HG02973 (cell line): ENCODE measurements around the gene FUBP3.

Experiments used
- ATAC-seq: cut with Tn5 transposase; IDR thresholded peaks from one replicate; pipeline ENCODE4 v1.9.1; 2021; ENCODE audit warnings: moderate library complexity; ENCODE audit not compliant: unreplicated experiment

Gene FUBP3, protein sequence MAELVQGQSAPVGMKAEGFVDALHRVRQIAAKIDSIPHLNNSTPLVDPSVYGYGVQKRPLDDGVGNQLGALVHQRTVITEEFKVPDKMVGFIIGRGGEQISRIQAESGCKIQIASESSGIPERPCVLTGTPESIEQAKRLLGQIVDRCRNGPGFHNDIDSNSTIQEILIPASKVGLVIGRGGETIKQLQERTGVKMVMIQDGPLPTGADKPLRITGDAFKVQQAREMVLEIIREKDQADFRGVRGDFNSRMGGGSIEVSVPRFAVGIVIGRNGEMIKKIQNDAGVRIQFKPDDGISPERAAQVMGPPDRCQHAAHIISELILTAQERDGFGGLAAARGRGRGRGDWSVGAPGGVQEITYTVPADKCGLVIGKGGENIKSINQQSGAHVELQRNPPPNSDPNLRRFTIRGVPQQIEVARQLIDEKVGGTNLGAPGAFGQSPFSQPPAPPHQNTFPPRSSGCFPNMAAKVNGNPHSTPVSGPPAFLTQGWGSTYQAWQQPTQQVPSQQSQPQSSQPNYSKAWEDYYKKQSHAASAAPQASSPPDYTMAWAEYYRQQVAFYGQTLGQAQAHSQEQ

GRCh38 chr9:130578865-130579737 is at the start of gene FUBP3:
Gene FUBP3 (plus strand): TSS chr9:130579577. CDS start chr9:130579681, 104 bp downstream.
- peak; percentile 80 for ATAC-seq

- no peak for ATAC-seq
Measured at GRCh38 chr9:130530938-130531337, 48.4 kb upstream of the FUBP3 start.

- ATAC-seq = no peak
Measured at GRCh38 chr9:130531670-130532069, 47.7 kb upstream of the FUBP3 start.

- ATAC-seq = no peak
Measured at GRCh38 chr9:130532426-130533080, 46.8 kb upstream of the FUBP3 start.

DNA sequence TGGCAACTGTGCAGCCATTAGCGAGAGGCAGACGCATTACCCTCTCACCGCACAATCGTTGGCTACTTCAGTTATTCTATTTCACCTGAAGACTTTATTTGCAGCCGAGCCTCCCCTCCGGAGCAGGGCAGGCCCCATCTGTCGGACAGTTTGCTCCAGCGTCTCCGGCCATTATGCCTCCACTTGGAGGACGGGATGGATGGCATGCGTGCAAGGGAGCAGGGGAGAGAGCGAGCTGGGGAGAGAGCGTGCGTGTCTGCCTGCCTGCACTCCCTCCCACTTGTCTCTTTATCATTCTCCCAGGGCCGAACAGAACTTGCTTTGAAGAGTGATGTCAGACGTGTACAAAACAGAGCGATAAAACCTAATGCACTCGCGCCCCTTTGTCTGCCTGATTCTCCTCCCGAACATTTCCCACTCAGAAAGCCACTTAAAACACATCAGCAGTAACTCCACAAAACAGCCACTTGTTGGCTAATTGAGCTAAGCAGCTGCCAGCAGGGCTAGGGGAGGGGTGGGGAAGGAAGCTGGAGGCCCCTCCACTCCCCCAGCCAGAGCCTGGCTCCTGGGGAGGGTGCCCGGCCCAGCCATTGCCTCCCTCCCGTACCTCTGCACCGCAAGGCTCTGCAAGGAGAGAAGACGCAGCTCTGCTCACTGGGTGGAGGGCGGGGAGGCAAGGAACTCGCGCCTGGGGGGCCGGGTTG is 43.4 kb upstream of the FUBP3 start:
- no peak for ATAC-seq

- ATAC-seq = no peak
Measured at GRCh38 chr9:130536701-130537107, 42.7 kb upstream of the FUBP3 start.

GRCh38 chr9:130537346-130538050 is 41.9 kb upstream of the FUBP3 start:
- no peak for ATAC-seq

GRCh38 chr9:130539420-130540223 is 39.8 kb upstream of the FUBP3 start:
- ATAC-seq = no peak

DNA sequence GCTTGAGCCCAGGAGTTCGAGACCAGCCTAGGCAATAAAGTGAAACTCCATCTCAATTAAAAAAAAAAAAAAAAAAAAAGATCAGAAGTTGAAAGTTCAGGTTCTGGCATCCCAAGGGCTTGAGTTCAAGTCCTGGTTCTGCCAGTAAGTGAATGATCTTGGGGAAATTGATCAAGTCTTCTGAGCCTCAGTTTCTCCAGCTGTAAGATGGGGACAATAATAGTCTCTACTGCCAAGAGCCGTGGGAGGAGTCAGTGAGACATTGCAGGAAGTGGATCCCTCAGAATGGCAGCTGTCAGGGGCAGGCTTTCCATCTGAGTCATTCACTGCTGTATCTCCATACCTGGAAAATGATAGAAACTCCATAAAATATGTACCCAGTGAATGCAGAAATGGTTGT is 37.8 kb upstream of the FUBP3 start:
- ATAC-seq = no peak

GRCh38 chr9:130542038-130542437 is 37.3 kb upstream of the FUBP3 start:
- no peak for ATAC-seq

- ATAC-seq = no peak
Measured at GRCh38 chr9:130542457-130543228, 36.7 kb upstream of the FUBP3 start.

- no peak for ATAC-seq
Measured at GRCh38 chr9:130543368-130543767, 36.0 kb upstream of the FUBP3 start.

- ATAC-seq = no peak
Measured at GRCh38 chr9:130543859-130544258, 35.5 kb upstream of the FUBP3 start.

- no peak for ATAC-seq
Measured at GRCh38 chr9:130544364-130544763, 35.0 kb upstream of the FUBP3 start.

GRCh38 chr9:130548103-130548502 is 31.3 kb upstream of the FUBP3 start:
- ATAC-seq = no peak

GRCh38 chr9:130549093-130549735 is 30.2 kb upstream of the FUBP3 start:
- ATAC-seq = no peak

DNA sequence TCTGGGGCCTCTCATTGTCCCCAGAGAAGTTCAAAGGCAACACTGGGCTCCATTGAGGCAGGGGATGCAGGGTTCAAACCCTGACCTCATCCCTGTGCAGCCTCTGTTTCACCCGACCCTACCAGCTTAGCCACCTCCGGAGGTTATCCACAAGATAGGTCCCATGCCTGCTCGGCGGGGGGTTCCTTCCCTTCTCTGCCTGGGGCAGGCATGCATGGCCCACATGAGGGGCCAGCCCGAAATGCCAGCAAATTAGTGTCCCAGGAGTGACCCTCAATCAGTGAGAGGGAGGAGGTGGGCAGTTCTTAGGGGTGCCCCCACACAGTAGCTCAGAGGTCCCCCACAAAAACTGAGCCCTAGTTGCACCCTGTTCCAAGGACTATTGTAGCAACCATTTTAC is 24.8 kb upstream of the FUBP3 start:
- ATAC-seq = no peak

GRCh38 chr9:130555061-130555460 is 24.3 kb upstream of the FUBP3 start:
- no peak for ATAC-seq
